Measurements from ENCODE around the gene RCN2.

The RCN2 gene

GRCh38 chr15:76983590-76984375 is 52.2 kb downstream of the RCN2 start:
- TF ChIP-seq POLR2AphosphoS5 (IDR thresholded peaks at IDR 0.05; ENCODE audit: low read depth, low read length), result no peak
- TF ChIP-seq FOXP2 (optimal IDR thresholded peaks at IDR 0.05; ENCODE audit: borderline replicate concordance, extremely low read depth, extremely low read length, insufficient read depth), result no peak
- TF ChIP-seq TAF1 (IDR thresholded peaks at IDR 0.05; ENCODE audit: borderline replicate concordance, insufficient read depth, low read length), result no peak
- TF ChIP-seq, protein P1, sequence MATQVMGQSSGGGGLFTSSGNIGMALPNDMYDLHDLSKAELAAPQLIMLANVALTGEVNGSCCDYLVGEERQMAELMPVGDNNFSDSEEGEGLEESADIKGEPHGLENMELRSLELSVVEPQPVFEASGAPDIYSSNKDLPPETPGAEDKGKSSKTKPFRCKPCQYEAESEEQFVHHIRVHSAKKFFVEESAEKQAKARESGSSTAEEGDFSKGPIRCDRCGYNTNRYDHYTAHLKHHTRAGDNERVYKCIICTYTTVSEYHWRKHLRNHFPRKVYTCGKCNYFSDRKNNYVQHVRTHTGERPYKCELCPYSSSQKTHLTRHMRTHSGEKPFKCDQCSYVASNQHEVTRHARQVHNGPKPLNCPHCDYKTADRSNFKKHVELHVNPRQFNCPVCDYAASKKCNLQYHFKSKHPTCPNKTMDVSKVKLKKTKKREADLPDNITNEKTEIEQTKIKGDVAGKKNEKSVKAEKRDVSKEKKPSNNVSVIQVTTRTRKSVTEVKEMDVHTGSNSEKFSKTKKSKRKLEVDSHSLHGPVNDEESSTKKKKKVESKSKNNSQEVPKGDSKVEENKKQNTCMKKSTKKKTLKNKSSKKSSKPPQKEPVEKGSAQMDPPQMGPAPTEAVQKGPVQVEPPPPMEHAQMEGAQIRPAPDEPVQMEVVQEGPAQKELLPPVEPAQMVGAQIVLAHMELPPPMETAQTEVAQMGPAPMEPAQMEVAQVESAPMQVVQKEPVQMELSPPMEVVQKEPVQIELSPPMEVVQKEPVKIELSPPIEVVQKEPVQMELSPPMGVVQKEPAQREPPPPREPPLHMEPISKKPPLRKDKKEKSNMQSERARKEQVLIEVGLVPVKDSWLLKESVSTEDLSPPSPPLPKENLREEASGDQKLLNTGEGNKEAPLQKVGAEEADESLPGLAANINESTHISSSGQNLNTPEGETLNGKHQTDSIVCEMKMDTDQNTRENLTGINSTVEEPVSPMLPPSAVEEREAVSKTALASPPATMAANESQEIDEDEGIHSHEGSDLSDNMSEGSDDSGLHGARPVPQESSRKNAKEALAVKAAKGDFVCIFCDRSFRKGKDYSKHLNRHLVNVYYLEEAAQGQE (IDR thresholded peaks at IDR 0.05; ENCODE audit: insufficient read depth in 1 of 2, low read depth in 2 of 2, low read length in 2 of 2), result no peak
- no peak for TF ChIP-seq SIN3A (IDR thresholded peaks at IDR 0.05; ENCODE audit: borderline replicate concordance, insufficient read depth, low read length)

DNA sequence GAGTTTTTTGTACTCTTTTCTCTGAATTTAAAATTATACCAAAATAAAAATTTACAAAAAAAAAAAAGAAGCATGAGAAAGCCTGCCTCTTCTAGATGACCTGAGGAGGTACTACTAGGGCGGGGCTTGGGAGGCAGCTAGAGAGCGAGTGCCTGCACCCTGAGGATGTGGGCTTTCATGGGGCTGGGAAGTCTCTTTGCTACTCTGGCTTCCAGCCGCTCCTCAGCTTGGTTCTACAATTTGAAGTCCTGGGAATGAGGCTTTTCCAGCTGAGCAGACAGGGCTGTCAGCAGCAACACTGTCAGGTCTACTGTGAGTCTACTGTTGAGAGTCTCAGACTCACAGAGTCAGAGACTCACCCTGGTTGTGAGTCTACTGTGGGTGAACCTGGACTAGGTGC is 55.2 kb downstream of the RCN2 start:
- TF ChIP-seq SIN3A (IDR thresholded peaks at IDR 0.05; ENCODE audit: borderline replicate concordance, insufficient read depth, low read length) (no peak), FOXP2 (optimal IDR thresholded peaks at IDR 0.05; ENCODE audit: borderline replicate concordance, extremely low read depth, extremely low read length, insufficient read depth) (no peak), TAF1 (IDR thresholded peaks at IDR 0.05; ENCODE audit: borderline replicate concordance, insufficient read depth, low read length) (no peak), POLR2AphosphoS5 (IDR thresholded peaks at IDR 0.05; ENCODE audit: low read depth, low read length) (no peak)
- TF ChIP-seq, protein P1 (IDR thresholded peaks at IDR 0.05; ENCODE audit: insufficient read depth in 1 of 2, low read depth in 2 of 2, low read length in 2 of 2), result no peak

- TF ChIP-seq, protein P1 (IDR thresholded peaks at IDR 0.05; ENCODE audit: insufficient read depth in 1 of 2, low read depth in 2 of 2, low read length in 2 of 2), result no peak
- TF ChIP-seq POLR2AphosphoS5 (IDR thresholded peaks at IDR 0.05; ENCODE audit: low read depth, low read length), result no peak
- no peak for TF ChIP-seq TAF1 (IDR thresholded peaks at IDR 0.05; ENCODE audit: borderline replicate concordance, insufficient read depth, low read length)
- TF ChIP-seq SIN3A (IDR thresholded peaks at IDR 0.05; ENCODE audit: borderline replicate concordance, insufficient read depth, low read length), result no peak
- no peak for TF ChIP-seq FOXP2 (optimal IDR thresholded peaks at IDR 0.05; ENCODE audit: borderline replicate concordance, extremely low read depth, extremely low read length, insufficient read depth)
Measured at GRCh38 chr15:76987276-76987675, 55.7 kb downstream of the RCN2 start.

- TF ChIP-seq FOXP2 (optimal IDR thresholded peaks at IDR 0.05; ENCODE audit: borderline replicate concordance, extremely low read depth, extremely low read length, insufficient read depth), result no peak
- no peak for TF ChIP-seq POLR2AphosphoS5 (IDR thresholded peaks at IDR 0.05; ENCODE audit: low read depth, low read length)
- no peak for TF ChIP-seq TAF1 (IDR thresholded peaks at IDR 0.05; ENCODE audit: borderline replicate concordance, insufficient read depth, low read length)
- TF ChIP-seq SIN3A (IDR thresholded peaks at IDR 0.05; ENCODE audit: borderline replicate concordance, insufficient read depth, low read length), result peak; percentile 76; the same call in 1 of the 2 replicates
- TF ChIP-seq, protein P1 (IDR thresholded peaks at IDR 0.05; ENCODE audit: insufficient read depth in 1 of 2, low read depth in 2 of 2, low read length in 2 of 2), result 0 out of 4 replicates have a peak, but pooled peaks of 1 of the 2 experiments have one; percentile 39
Measured at GRCh38 chr15:76987896-76988860, 56.6 kb downstream of the RCN2 start.

All from PFSK-1 (cell line).